Activated CD4-positive, alpha-beta T cell treated with anti-CD3 and anti-CD28 coated beads, Interleukin-2, amount 50 U/mL, for 48 hours (primary cell): ENCODE data around the gene CLMN.

Source experiments
- DNase-seq, 2 experiments: peaks; one replicate each; pipeline ENCODE4 v3.0.0-alpha.2; 2020

CLMN gene

GRCh38 chr14:95302667-95303506, 16.8 kb downstream of the CLMN start:
- no peak for DNase-seq

DNA sequence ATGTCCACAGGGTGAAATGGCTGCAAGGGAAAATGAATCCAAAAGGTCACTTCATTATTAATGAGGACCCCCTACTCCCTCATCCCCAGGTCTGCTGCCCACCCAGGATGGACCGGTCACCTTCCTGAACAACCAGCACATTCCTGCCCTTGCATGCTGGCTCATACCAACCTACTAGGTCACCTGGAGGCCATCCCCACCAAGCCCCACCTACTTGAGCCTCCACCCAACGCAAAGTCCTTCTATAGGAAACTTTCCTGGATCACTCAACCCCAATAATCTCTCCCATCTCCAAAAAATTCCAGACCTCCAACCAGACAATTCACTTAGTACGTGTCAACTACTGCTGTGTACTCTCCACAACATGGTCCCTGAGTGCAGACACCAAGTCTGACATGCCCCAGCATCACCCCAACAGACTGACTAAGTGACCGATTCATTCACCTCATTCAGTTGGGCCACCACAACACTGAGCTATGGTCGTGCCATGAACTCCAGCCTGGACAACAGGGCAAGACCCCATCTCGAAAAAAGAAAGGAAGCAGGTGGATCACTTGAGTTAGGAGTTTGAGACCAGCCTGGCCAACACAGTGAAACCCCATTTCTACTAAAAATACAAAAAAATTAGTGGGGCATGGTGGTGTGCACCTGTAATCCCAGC, 18.1 kb downstream of the CLMN start:
- no peak for DNase-seq

DNA sequence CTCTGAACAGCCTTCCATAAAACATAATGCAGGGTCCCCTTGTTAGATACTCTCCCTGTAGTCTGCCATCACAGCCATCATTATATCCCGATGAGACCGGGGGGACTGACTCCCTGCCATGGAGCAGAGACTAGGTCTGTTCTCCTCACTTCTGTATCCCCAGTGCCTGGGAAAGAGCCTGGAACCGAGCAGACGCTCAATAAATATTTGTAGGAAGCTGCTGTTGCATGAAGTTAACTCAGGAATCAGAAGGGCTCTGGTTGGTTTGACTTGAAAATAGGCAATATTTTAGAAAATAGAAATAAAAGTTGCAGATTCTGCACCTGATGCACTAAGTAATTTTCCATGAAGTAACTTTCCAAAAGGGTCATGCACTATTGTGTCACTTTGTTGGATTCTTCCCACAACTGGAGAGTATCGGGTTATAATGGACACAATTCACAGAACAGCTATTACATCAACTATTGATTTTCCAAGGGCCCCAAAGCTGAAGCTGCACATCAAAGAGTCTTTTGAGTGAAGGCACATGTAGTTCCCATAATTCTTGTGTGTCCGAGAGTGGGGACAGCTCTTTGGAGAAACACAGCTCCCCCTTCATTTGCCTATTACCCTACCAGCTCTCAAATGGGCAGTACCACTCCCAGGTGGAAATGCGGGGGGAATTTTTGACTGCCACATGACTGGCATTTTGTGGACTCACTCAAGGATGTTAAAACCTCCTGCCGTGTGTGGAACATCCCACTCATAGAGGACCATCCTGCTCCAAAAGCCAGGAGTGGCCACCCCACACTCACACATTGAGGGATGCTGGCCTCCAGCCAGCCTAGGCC, 18.8 kb downstream of the CLMN start:
- no peak for DNase-seq

- DNase-seq = no peak
Measured at GRCh38 chr14:95300002-95300696, 19.6 kb downstream of the CLMN start.

DNA sequence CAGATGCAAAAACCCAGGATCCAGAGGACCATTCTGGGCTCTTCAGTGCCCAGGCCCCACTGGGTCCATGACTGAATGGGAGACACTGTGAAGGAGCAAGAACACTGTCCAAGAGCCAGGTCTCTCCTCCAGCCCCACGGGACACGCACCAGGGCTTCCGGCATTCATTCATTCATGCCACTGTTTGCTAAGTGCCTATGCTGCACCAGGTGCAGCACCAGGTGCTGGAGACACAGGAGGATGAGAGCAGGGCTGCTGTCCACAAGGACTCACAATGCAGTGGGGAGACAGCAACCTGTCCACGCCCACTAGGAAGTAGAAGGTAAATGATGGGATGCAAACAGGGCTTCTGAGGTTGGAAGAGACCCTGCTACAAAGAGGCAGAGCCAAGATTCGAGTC, 20.4 kb downstream of the CLMN start:
- no peak for DNase-seq

GRCh38 chr14:95297832-95298231, 21.9 kb downstream of the CLMN start:
- no peak for DNase-seq

- DNase-seq = no peak
Measured at GRCh38 chr14:95296966-95297365, 22.7 kb downstream of the CLMN start.

GRCh38 chr14:95295600-95296376, 23.9 kb downstream of the CLMN start:
- DNase-seq = no peak

DNA sequence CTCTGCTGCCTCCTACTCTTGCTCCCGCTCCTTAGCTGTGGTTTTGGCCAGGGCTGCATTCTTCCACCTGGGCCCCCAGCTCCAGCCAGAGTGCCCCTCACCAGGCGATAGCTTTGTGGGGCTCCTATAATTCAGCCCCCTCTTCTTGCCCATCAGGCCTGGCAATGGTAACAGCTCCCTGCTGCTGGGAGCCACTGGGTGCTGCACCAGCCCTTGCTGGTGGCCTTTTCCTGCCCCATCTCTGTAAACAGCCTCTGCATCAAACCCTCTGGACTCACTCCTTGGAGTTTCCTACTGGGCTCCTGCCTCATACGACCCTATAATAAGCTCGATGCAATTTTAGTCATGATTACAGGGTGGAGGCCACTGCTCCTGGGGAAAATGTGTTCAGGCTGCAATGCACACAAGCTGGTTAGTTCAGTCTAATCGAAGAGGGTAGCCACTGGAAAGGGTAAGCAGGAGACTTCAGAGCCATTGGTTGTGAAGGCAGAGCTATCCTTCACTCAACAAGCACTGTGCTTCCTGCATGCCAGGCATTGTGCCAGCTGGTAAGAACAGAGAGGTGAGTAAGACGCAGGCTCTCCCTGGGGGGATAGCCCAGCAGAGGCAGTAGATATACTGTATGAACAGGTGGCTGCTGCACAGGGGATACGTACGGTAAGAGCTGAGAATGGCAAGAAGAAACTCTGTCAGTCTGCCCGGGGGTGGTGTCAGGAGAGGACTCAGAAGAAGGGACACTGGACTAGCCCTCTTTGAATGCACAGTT, 24.7 kb downstream of the CLMN start:
- no peak for DNase-seq

GRCh38 chr14:95294320-95294719, 25.4 kb downstream of the CLMN start:
- DNase-seq = no peak

GRCh38 chr14:95293449-95293848, 26.3 kb downstream of the CLMN start:
- DNase-seq = no peak

- DNase-seq = no peak
Measured at GRCh38 chr14:95292660-95293425, 26.9 kb downstream of the CLMN start.

DNA sequence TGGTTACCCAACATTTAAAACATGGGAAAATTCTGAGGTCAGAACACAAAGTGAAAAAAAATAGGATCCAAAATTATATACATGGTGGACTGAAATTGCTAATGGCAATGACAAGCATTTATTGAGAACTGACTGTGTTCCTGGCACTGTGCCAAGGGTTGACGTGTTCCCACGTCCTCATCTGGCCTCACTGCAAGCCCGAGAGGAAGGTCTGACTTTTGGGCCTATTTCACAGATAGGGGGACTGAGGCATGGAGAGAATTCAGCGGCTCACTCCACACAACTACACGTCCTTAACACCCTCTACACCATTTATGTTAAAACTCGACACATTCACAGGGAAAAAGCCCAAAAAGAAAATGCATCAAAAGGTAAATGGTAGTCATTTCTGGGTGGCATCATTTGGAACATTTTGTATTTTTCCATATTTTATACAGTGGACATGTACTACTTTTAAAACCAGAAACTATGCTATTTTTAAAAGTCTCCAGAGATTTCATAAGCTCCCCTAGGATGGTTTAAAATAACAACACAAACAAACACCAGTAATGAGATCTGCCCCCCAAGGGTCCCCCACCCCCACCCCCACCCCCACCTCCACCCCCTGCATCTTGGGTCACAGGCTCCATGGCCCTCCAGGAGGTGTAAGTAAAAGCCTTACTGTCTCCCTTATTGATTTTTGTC, 27.7 kb downstream of the CLMN start:
- peak in 1 of 2 experiments; percentile 25 for DNase-seq

GRCh38 chr14:95290871-95291431, 28.8 kb downstream of the CLMN start:
- no peak for DNase-seq

DNA sequence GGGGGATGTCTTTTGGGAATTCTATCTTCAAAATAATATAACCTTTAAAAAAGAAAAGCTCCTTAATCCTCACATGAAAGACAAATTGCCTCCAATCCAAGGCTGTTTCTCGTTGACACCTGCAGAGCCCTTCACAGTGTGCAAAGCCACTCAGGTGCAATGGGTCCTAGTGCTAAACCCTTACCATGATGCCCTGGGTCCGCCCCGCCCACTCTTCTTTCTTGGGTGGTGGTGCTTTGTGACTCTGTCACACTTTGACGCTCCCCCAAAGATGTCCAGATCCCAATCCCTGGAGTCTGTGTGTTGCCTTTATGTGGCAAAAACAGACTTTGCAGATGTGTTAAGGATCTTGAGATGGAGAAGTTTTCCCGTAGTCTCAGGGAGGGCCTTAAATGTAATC, 29.7 kb downstream of the CLMN start:
- DNase-seq = no peak

DNA sequence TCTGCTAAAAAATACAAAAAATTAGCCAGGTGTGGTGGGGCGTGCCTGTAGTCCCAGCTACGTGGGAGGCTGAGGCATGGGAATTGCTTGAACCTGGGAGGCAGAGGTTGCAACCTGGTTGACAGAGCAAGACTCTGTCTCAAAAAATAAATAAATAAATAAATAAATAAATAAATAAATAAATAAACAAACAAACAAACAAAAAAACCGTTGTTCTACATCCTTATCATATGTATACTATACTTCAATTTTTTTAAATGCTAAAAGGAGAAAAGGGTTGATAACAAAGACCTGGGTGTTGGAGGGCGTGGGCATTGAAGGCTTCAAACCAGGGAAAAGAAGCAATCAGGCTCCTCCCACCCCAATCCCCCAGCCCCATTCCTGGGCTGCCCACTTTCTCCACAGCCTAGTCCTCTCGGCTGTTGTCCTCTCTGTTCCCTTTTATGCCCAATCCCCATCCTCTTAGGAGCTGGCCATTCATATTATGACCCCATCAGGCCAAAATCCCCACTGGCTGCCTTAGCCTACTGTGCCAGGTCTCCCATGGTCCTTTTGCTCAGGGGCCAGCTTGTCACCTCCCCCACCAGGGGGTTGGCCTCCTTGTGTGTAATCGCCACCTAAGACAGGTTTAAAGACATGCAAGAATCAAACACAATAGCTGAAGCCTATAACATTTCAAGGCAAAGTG, 30.2 kb downstream of the CLMN start:
- no peak for DNase-seq

GRCh38 chr14:95288672-95289322, 30.9 kb downstream of the CLMN start:
- no peak for DNase-seq

GRCh38 chr14:95287176-95287754, 32.4 kb downstream of the CLMN start:
- no peak for DNase-seq
